PC-3 (cell line): ENCODE data around the gene CNTN4. TPM values are rescaled to one million over a fixed set of nuclear protein-coding genes. Genes with fewer than 3 reads are reported as not detected.

ENCODE experiments used
- ATAC-seq: fragments of 200-7000 bp; cut with Tn5 transposase; 2 replicates; pipeline ENCODE4 v1.9.1; 2020; ENCODE audit warnings: mild to moderate bottlenecking, moderate library complexity
- BruUV-seq: library from RNA; stranded (reverse); fragments of 400-500 nt; replicated peaks from 2 replicates; lab custom pipeline; 2021; lab: Mats Ljungman, UMichigan
- CTCF ChIA-PET: fragments of 300-600 bp; sonication (Branson Sonifier 250); formaldehyde crosslinking; loops from one replicate; lab custom pipeline; 2022; ENCODE audit warnings: antibody characterized with exemption; lab: Charles Lee
- POLR2A ChIA-PET: fragments of 300-600 bp; sonication (Branson Sonifier 250); formaldehyde crosslinking; loops from one replicate; lab custom pipeline; 2022; ENCODE audit warnings: antibody characterized with exemption; ENCODE audit not compliant: unreplicated experiment; lab: Charles Lee
- DNase-seq: peaks from one replicate; pipeline ENCODE4 v3.0.0-alpha.2; 2015
- H2AFZ ChIP-seq: fragments of 300-600 bp; sonication (generic); 2 replicates; pipeline ENCODE4 v1.6.0; 2016; ENCODE audit warnings: antibody characterized with exemption, low read length
- H3F3A ChIP-seq: fragments of 300-600 bp; sonication (generic); one replicate; pipeline ENCODE4 v1.6.0; 2017; ENCODE audit warnings: antibody characterized with exemption, low read length, control low read depth, mild to moderate bottlenecking; ENCODE audit not compliant: unreplicated experiment
- H3K27ac ChIP-seq: fragments of 300-600 bp; sonication (generic); 2 replicates; pipeline ENCODE4 v1.5.1; 2016; ENCODE audit warnings: mild to moderate bottlenecking, low read length
- H3K27me3 ChIP-seq: fragments of 300-600 bp; sonication (generic); 2 replicates; pipeline ENCODE4 v1.6.1; 2016; ENCODE audit warnings: low read length, mixed read lengths
- H3K36me3 ChIP-seq: fragments of 300-600 bp; sonication (generic); 2 replicates; pipeline ENCODE4 v1.6.1; 2016; ENCODE audit warnings: low read depth, mixed run types, low read length, mixed read lengths
- H3K4me1 ChIP-seq: fragments of 300-600 bp; sonication (generic); 2 replicates; pipeline ENCODE4 v1.5.1; 2016; ENCODE audit warnings: low read length; ENCODE audit not compliant: insufficient read depth
- H3K4me2 ChIP-seq: fragments of 300-600 bp; sonication (generic); 2 replicates; pipeline ENCODE4 v1.6.0; 2016; ENCODE audit warnings: low read length
- H3K4me3 ChIP-seq: fragments of 300-600 bp; sonication (generic); 2 replicates; pipeline ENCODE4 v1.5.1; 2016; ENCODE audit warnings: mild to moderate bottlenecking, low read length, mixed read lengths
- H3K79me2 ChIP-seq: fragments of 300-600 bp; sonication (generic); 2 replicates; pipeline ENCODE4 v1.6.1; 2017; ENCODE audit warnings: low read length, mixed read lengths
- H3K9ac ChIP-seq: fragments of 300-600 bp; sonication (generic); 2 replicates; pipeline ENCODE4 v1.6.0; 2016; ENCODE audit warnings: mild to moderate bottlenecking, low read length
- H3K9me2 ChIP-seq: fragments of 300-600 bp; sonication (generic); replicated peaks from 2 replicates; pipeline ENCODE4 v1.6.1; 2016; ENCODE audit warnings: mixed run types, low read length, mixed read lengths
- H3K9me3 ChIP-seq: fragments of 300-600 bp; sonication (generic); 2 replicates; pipeline ENCODE4 v1.6.1; 2016; ENCODE audit warnings: low read length, mixed read lengths
- H4K20me1 ChIP-seq: fragments of 300-600 bp; sonication (generic); 2 replicates; pipeline ENCODE4 v1.6.1; 2016; ENCODE audit warnings: low read length, mixed read lengths
- CTCF ChIP-seq: fragments of 300-600 bp; sonication (generic); conservative IDR thresholded peaks from 2 replicates; pipeline ENCODE4 v1.5.1; 2017; ENCODE audit warnings: antibody characterized with exemption, low read depth, mild to moderate bottlenecking, low read length
- EZH2 ChIP-seq: fragments of 300-600 bp; sonication (generic); IDR thresholded peaks from one replicate; pipeline ENCODE4 v1.6.1; 2017; ENCODE audit warnings: antibody characterized with exemption, mild to moderate bottlenecking, low read length; ENCODE audit not compliant: unreplicated experiment
- EZH2phosphoT487 ChIP-seq: fragments of 300-600 bp; sonication (generic); IDR thresholded peaks from 2 replicates; pipeline ENCODE4 v1.6.1; 2018; ENCODE audit warnings: mild to moderate bottlenecking, antibody characterized with exemption, low read length, borderline replicate concordance
- intact Hi-C: fragments of 100-400 bp; cut with micrococcal nuclease; formaldehyde crosslinking; loops from 2 replicates; pipeline ENCODE4 v1.9.0; 2023
- total RNA-seq: library from RNA; depleted of rRNA; stranded (reverse); fragments of >200 nt; gene quantifications from 2 replicates; pipeline ENCODE4 v1.2.3, GENCODE V29; 2014

Gene CNTN4
- total RNA-seq, 1 experiment from 2014 or later: not detected

GRCh38 chr3:2218816-2219215 is 120.2 kb downstream of the CNTN4 start:
- Histone ChIP-seq H3K4me3 (no peak overlapping the region), H3K9ac (no peak overlapping the region), H3K27ac (no peak overlapping the region), H3K36me3 (no peaks in the 10 kb centered on the region), H3K4me1 (no peaks in the 10 kb centered on the region), H2AFZ (no peak overlapping the region), H3K27me3 (no peaks in the 10 kb centered on the region), H3F3A (no peaks in the 10 kb centered on the region), H3K79me2 (no peaks in the 10 kb centered on the region), H3K9me2 (no peaks in the 10 kb centered on the region), H4K20me1 (no peaks in the 10 kb centered on the region), H3K4me2 (no peak overlapping the region), H3K9me3 (peaks cover 37% of the 10 kb centered on the region)
- no TSS peak for BruUV-seq
- intact Hi-C loops: no loop called here
- TF ChIP-seq EZH2phosphoT487 (no peak), EZH2 (no peak), CTCF (no peak)
- ATAC-seq (no peak), DNase-seq (no peak)
- CTCF ChIA-PET: no interaction called here
- POLR2A ChIA-PET: no interaction called here

- Histone ChIP-seq H3K27me3 (no peaks in the 10 kb centered on the region), H3K9ac (no peak overlapping the region), H3K27ac (no peak overlapping the region), H3K4me1 (no peaks in the 10 kb centered on the region), H3F3A (no peaks in the 10 kb centered on the region), H4K20me1 (no peaks in the 10 kb centered on the region), H3K9me2 (no peaks in the 10 kb centered on the region), H3K4me2 (no peak overlapping the region), H3K36me3 (no peaks in the 10 kb centered on the region), H3K9me3 (peaks cover 16% of the 10 kb centered on the region), H3K79me2 (no peaks in the 10 kb centered on the region), H3K4me3 (no peak overlapping the region), H2AFZ (no peak overlapping the region)
- DNase-seq (no peak), ATAC-seq (no peak)
- BruUV-seq: no TSS peak
- intact Hi-C loops: no loop called here
- POLR2A ChIA-PET: no interaction called here
- CTCF ChIA-PET: no interaction called here
- no peak for TF ChIP-seq CTCF
- TF ChIP-seq EZH2: no peak
- no peak for TF ChIP-seq EZH2phosphoT487
Observed at GRCh38 chr3:2236203-2236602, 137.5 kb downstream of the CNTN4 start.

- no peak overlapping the region for H3K4me3 ChIP-seq
- H3K27ac ChIP-seq: no peak overlapping the region
- H3K4me2 ChIP-seq: no peak overlapping the region
- H3K9me2 ChIP-seq: no peaks in the 10 kb centered on the region
- no peaks in the 10 kb centered on the region for H4K20me1 ChIP-seq
- H3K36me3 ChIP-seq: no peaks in the 10 kb centered on the region
- no peak for TF ChIP-seq EZH2
- no peak for TF ChIP-seq CTCF
- TF ChIP-seq EZH2phosphoT487: no peak
- CTCF ChIA-PET: no interaction called here
- no peaks in the 10 kb centered on the region for H3K27me3 ChIP-seq
- intact Hi-C loops: no loop called here
- no peaks in the 10 kb centered on the region for H3F3A ChIP-seq
- H3K9ac ChIP-seq: no peak overlapping the region
- DNase-seq (no peak), ATAC-seq (no peak)
- H3K4me1 ChIP-seq: no peaks in the 10 kb centered on the region
- POLR2A ChIA-PET: no interaction called here
- no peaks in the 10 kb centered on the region for H3K79me2 ChIP-seq
- BruUV-seq: no TSS peak
- no peak overlapping the region for H2AFZ ChIP-seq
- peaks cover 37% of the 10 kb centered on the region; the same call in 1 of the 2 replicates for H3K9me3 ChIP-seq
Observed at GRCh38 chr3:2244137-2244536, 145.5 kb downstream of the CNTN4 start.
